HepG2 (cell line): ENCODE measurements around the gene GATD1. TPM values are rescaled to one million over a fixed set of nuclear protein-coding genes. Genes with fewer than 3 reads are reported as not detected.

ENCODE experiments used
- ADNP ChIP-seq: sonication (generic); formaldehyde crosslinking; IDR thresholded peaks from 2 replicates; pipeline ENCODE4 v1.4.0; 2020; ENCODE audit warnings: missing genetic modification reagents
- BHLHE40 ChIP-seq: IDR thresholded peaks from 2 replicates; pipeline ENCODE4 v1.6.1; 2011; ENCODE audit warnings: low read length, improper control_type of control experiment
- CEBPG ChIP-seq: IDR thresholded peaks from 2 replicates; pipeline ENCODE4 v1.6.1; 2016
- GTF2F1 ChIP-seq: fragments of 150-350 bp; IDR thresholded peaks from 2 replicates; pipeline ENCODE4 v1.6.1; 2014; ENCODE audit warnings: low read length
- HDAC1 ChIP-seq: sonication (generic); formaldehyde crosslinking; IDR thresholded peaks from 2 replicates; pipeline ENCODE4 v1.5.1; 2020; ENCODE audit warnings: mild to moderate bottlenecking, missing genetic modification reagents
- HNF4G ChIP-seq, 2 experiments: sonication (generic) in 1 of 2; formaldehyde crosslinking in 1 of 2; IDR thresholded peaks; 2 replicates each; pipeline versions ENCODE4 v1.4.0 to v1.6.1; 2011 to 2020; ENCODE audit warnings: borderline replicate concordance in 2 of 2, low read depth in 2 of 2, mild to moderate bottlenecking in 2 of 2, low read length in 1 of 2, missing genetic modification reagents in 1 of 2, moderate library complexity in 1 of 2
- LCORL ChIP-seq, 2 experiments: fragments of 450-650 bp in 1 of 2; sonication (generic) in 1 of 2; formaldehyde crosslinking in 1 of 2; IDR thresholded peaks; 2 replicates each; pipeline versions ENCODE4 v1.5.0 to v1.6.1; 2017 to 2020; ENCODE audit warnings: antibody characterized with exemption in 1 of 2, missing genetic modification reagents in 1 of 2
- MIXL1 ChIP-seq: IDR thresholded peaks from 2 replicates; pipeline ENCODE4 v1.6.1; 2016
- MTA3 ChIP-seq: sonication (generic); formaldehyde crosslinking; IDR thresholded peaks from 2 replicates; pipeline ENCODE4 v1.4.0; 2020; ENCODE audit warnings: missing genetic modification reagents
- NCOA2 ChIP-seq: sonication (generic); formaldehyde crosslinking; IDR thresholded peaks from 2 replicates; pipeline ENCODE4 v1.8.0; 2022; ENCODE audit warnings: inconsistent platforms
- TMF1 ChIP-seq: sonication (generic); formaldehyde crosslinking; IDR thresholded peaks from 2 replicates; pipeline ENCODE4 v1.8.1; 2022; ENCODE audit warnings: low read depth, missing genetic modification reagents
- YEATS4 ChIP-seq: sonication (generic); formaldehyde crosslinking; IDR thresholded peaks from 2 replicates; pipeline ENCODE4 v1.4.0; 2020; ENCODE audit warnings: missing genetic modification reagents, borderline replicate concordance
- ZFX ChIP-seq: sonication (generic); formaldehyde crosslinking; IDR thresholded peaks from 2 replicates; pipeline ENCODE4 v1.4.0; 2020; ENCODE audit warnings: mild to moderate bottlenecking, low read depth, missing genetic modification reagents, moderate library complexity
- ZNF33A ChIP-seq: sonication (generic); formaldehyde crosslinking; IDR thresholded peaks from 2 replicates; pipeline ENCODE4 v1.5.1; 2020; ENCODE audit warnings: missing genetic modification reagents, mild to moderate bottlenecking, moderate library complexity, borderline replicate concordance
- polyA plus RNA-seq, 8 experiments: library from polyadenylated mRNA; depleted of rRNA in 3 of 8; stranded (reverse) in 7 of 8; unstranded in 1 of 8; fragments of >200 nt; fragmentation: Illumina TruSeq in 4 of 8; extraction: Trizol in 4 of 8; gene quantifications; 2 replicates each; pipeline versions ENCODE4 v1.2.1 to v1.2.3, GENCODE V29; 2011 to 2016; ENCODE audit warnings: low read depth in 4 of 8, missing spikeins in 1 of 8, mixed read lengths in 1 of 8; ENCODE audit not compliant: insufficient read depth in 1 of 8
- total RNA-seq, 5 experiments: library from RNA; depleted of rRNA; stranded (reverse); fragments of >200 nt; fragmentation: Illumina TruSeq; extraction: Trizol; gene quantifications; 2 replicates each; pipeline ENCODE4 v1.2.3, GENCODE V29; 2016; ENCODE audit warnings: low read depth in 1 of 5
- TF ChIP-seq, protein P1 (sequence below): sonication (generic); formaldehyde crosslinking; IDR thresholded peaks from 2 replicates; pipeline ENCODE4 v1.4.0; 2020; ENCODE audit warnings: missing genetic modification reagents; ENCODE audit errors: not compliant biosample characterization
- TF ChIP-seq, protein P2 (sequence below): sonication (generic); formaldehyde crosslinking; IDR thresholded peaks from 2 replicates; pipeline ENCODE4 v1.5.0; 2020; ENCODE audit warnings: missing genetic modification reagents

The GATD1 gene
- total and polyA plus RNA-seq, 2 of the 13 experiments (the other 11 are each of a cell fraction or from before 2014, with no cell fraction given) = 31.3 to 60.5 TPM

DNA sequence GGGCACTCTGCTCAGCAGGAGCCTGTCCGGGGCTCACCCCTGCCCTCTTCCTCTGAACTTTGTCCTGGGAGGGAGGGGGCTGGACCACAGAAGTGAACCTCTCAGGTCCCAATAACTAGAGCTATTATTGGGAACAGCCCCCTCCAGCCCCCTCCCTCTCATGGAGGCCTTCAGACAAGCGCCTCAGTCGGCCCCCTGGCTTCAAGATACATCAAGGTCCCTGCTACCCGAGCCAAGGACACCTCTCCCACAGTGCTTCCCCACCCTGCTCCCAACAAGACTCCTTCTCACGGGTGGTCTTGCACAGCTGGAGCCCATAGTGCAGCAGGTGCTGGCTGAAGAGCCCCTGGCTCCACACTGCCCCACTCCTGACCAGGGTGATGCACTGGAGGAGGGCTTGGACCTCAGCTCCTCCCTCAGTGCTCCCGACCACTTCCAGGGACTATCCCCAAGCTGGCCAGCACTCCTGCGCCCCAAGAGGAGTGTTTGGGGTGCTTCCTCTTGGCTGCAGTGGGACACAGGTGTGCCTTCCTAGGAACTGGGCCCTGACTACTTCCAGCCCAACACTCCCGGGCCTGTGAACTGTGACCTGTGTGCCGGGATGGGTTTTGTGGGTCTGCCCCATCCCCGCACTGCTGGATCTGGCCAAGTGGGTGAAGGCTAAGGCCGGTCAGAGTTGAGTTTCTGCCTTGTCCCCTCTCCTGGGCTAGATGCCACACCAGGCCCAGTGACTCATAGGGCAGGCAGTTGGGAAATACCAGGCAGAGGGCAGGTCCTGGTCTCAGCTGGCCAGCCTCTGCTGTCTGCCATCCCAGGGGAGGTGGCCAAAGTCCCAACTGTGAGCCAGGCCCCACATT, 43.6 kb upstream of the GATD1 start (continued):
- TF ChIP-seq ZNF33A (no peak), MIXL1 (CRISPR knock-in tag) (no peak), TMF1 (no peak), LCORL (IDR thresholded peaks at IDR 0.05) (no peak), LCORL (CRISPR knock-in tag; IDR thresholded peaks at IDR 0.05) (peak; percentile 74), HDAC1 (CRISPR knock-in tag) (0 out of 2 replicates have a peak, but pooled peaks have one; percentile 27), MTA3 (CRISPR knock-in tag) (no peak), ADNP (no peak), BHLHE40 (no peak), NCOA2 (CRISPR knock-in tag) (0 out of 2 replicates have a peak, but pooled peaks have one; percentile 12), CEBPG (CRISPR knock-in tag) (peak; percentile 76), ZFX (CRISPR knock-in tag) (peak; percentile 34; the same call in 1 of the 2 replicates), HNF4G (IDR thresholded peaks at IDR 0.05; ENCODE audit: borderline replicate concordance, low read depth, low read length) (peak; percentile 32; the same call in 1 of the 2 replicates), HNF4G (CRISPR knock-in tag; IDR thresholded peaks at IDR 0.05; ENCODE audit: borderline replicate concordance, low read depth) (no peak), YEATS4 (CRISPR knock-in tag) (no peak), GTF2F1 (no peak)
- TF ChIP-seq, protein P1, sequence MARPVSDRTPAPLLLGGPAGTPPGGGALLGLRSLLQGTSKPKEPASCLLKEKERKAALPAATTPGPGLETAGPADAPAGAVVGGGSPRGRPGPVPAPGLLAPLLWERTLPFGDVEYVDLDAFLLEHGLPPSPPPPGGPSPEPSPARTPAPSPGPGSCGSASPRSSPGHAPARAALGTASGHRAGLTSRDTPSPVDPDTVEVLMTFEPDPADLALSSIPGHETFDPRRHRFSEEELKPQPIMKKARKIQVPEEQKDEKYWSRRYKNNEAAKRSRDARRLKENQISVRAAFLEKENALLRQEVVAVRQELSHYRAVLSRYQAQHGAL (CRISPR knock-in tag) = no peak
- TF ChIP-seq, protein P2, sequence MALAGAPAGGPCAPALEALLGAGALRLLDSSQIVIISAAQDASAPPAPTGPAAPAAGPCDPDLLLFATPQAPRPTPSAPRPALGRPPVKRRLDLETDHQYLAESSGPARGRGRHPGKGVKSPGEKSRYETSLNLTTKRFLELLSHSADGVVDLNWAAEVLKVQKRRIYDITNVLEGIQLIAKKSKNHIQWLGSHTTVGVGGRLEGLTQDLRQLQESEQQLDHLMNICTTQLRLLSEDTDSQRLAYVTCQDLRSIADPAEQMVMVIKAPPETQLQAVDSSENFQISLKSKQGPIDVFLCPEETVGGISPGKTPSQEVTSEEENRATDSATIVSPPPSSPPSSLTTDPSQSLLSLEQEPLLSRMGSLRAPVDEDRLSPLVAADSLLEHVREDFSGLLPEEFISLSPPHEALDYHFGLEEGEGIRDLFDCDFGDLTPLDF (CRISPR knock-in tag) = no peak
